GM10847 (cell line): ENCODE data around the gene CFAP46.

ENCODE experiments used
- POLR2A ChIP-seq: IDR thresholded peaks from 2 replicates; pipeline ENCODE4 v1.6.1; 2011; ENCODE audit not compliant: insufficient read length; ENCODE audit errors: extremely low read depth

CFAP46 gene

GRCh38 chr10:132909491-132910071, 32.8 kb downstream of the CFAP46 start:
- no peak for TF ChIP-seq POLR2A

- TF ChIP-seq POLR2A = no peak
These were observed 33.6 kb downstream of the CFAP46 start for GRCh38 chr10:132908621-132909295.

GRCh38 chr10:132907821-132908620, 34.3 kb downstream of the CFAP46 start:
- TF ChIP-seq POLR2A = no peak

- no peak for TF ChIP-seq POLR2A
These were observed 35.5 kb downstream of the CFAP46 start for GRCh38 chr10:132906836-132907235.

- TF ChIP-seq POLR2A = no peak
These were observed 36.3 kb downstream of the CFAP46 start for GRCh38 chr10:132906106-132906505.

GRCh38 chr10:132905661-132906060, 36.7 kb downstream of the CFAP46 start:
- TF ChIP-seq POLR2A = no peak

- no peak for TF ChIP-seq POLR2A
These were observed 37.3 kb downstream of the CFAP46 start for GRCh38 chr10:132904814-132905649.

GRCh38 chr10:132904181-132904813, 38.1 kb downstream of the CFAP46 start:
- TF ChIP-seq POLR2A = no peak

GRCh38 chr10:132901351-132901750, 41.0 kb downstream of the CFAP46 start:
- TF ChIP-seq POLR2A = no peak

GRCh38 chr10:132900211-132900756, 42.1 kb downstream of the CFAP46 start:
- no peak for TF ChIP-seq POLR2A

GRCh38 chr10:132899751-132900065, 42.7 kb downstream of the CFAP46 start:
- TF ChIP-seq POLR2A = no peak

GRCh38 chr10:132899054-132899750, 43.2 kb downstream of the CFAP46 start:
- no peak for TF ChIP-seq POLR2A

GRCh38 chr10:132898391-132899053, 43.8 kb downstream of the CFAP46 start:
- no peak for TF ChIP-seq POLR2A
